Ovary (tissue), 9 donors: Measurements from ENCODE around the gene GRIK1. TPM values are rescaled to one million over a fixed set of nuclear protein-coding genes. Genes with fewer than 3 reads are reported as not detected.

ENCODE experiments used
- DNase-seq, 5 donors: peaks; one replicate each; pipeline ENCODE4 v3.0.0-alpha.2; 2019 to 2020
- H3K27ac ChIP-seq, 2 donors: fragments of 200-600 bp; one replicate each; pipeline versions ENCODE4 v1.5.1 to v1.8.0; 2019 to 2022
- H3K27me3 ChIP-seq: fragments of 200-600 bp; one replicate; pipeline ENCODE4 v1.8.0; 2022
- H3K36me3 ChIP-seq: fragments of 200-600 bp; sonication (generic); one replicate; pipeline ENCODE4 v1.5.1; 2019
- H3K4me1 ChIP-seq: one replicate; pipeline ENCODE4 v1.8.1; 2013; ENCODE audit warnings: mild to moderate bottlenecking, moderate library complexity; ENCODE audit not compliant: insufficient read depth
- H3K4me3 ChIP-seq: fragments of 200-600 bp; sonication (generic); one replicate; pipeline ENCODE4 v1.5.1; 2017
- H3K9me3 ChIP-seq, 2 donors: fragments of 200-600 bp in 1 of 2; sonication (generic) in 1 of 2; one replicate each; pipeline versions ENCODE4 v1.5.1 to v1.8.1; 2013 to 2019; ENCODE audit warnings: mild to moderate bottlenecking in 1 of 2, moderate library complexity in 1 of 2
- CTCF ChIP-seq, 3 donors: fragments of 450-650 bp in 2 of 3; fragments of 200-600 bp in 1 of 3; IDR thresholded peaks; one replicate each; pipeline versions ENCODE4 v1.5.1 to v1.8.0; 2016 to 2022; ENCODE audit warnings: antibody characterized with exemption in 3 of 3, mild to moderate bottlenecking in 1 of 3
- EP300 ChIP-seq: sonication (generic); formaldehyde crosslinking; IDR thresholded peaks from one replicate; pipeline ENCODE4 v1.6.1; 2017; ENCODE audit warnings: antibody characterized with exemption
- POLR2A ChIP-seq: fragments of 450-650 bp; IDR thresholded peaks from one replicate; pipeline ENCODE4 v1.6.1; 2017; ENCODE audit warnings: antibody characterized with exemption, mild to moderate bottlenecking, moderate library complexity
- WGBS, 3 donors: extraction: QIAGEN DNeasy Blood & Tissue Kit in 1 of 3; methylation state at CpG; one replicate each; pipeline versions ENCODE4 v1.1.5 to v1.1.7; 2013 to 2017; 5-methylcytosine and 5-hydroxymethylcytosine counted together
- intact Hi-C, 4 donors: fragments of 100-400 bp; cut with DNase I; formaldehyde crosslinking; loops; one replicate each; pipeline versions ENCODE4 v1.11.0 to v1.15.1; 2022 to 2023
- polyA plus RNA-seq, 2 donors: library from polyadenylated mRNA; stranded (reverse); fragments of 200-250 nt in 1 of 2; fragments of 350-450 nt in 1 of 2; fragmentation: Illumina TruSeq in 1 of 2; extraction: RNeasy Lipid Tissue Mini Kit (QIAGEN cat#74804) in 1 of 2; gene quantifications; one replicate each; pipeline ENCODE4 v1.2.3, GENCODE V29; 2013 to 2014
- total RNA-seq, 7 donors: library from RNA; depleted of rRNA in 2 of 7; stranded (reverse); fragments of >200 nt in 2 of 7; fragmentation: NEBNext Ultra II Directional in 3 of 7; extraction: Animal tissue kit (Norgen Biotek cat#: 25700) in 3 of 7; gene quantifications; one replicate each; pipeline versions ENCODE4 v1.1.0 to v1.2.4, GENCODE V29; 2016 to 2023
- donor health status: DM: no; HTN: no; CAD: no; lungs with moderate emphysema.
- donor health status: DM: no; HTN: no; CAD: no.
- donor health status: Bipolar disorder and iron deficiency.
- donor health status: DM: yes; HTN: yes; CAD: no.
- donor health status: DM: no; HTN: no; CAD: no.
- donor health status: DM: yes; HTN: yes; CAD: no.

GRIK1 gene
- total and polyA plus RNA-seq, 9 donors, result 0.15 to 1.3 (median 0.34) TPM; not detected in 4

GRCh38 chr21:29953690-29954089 lies 13.9 kb upstream of the GRIK1 start:
- no peak for TF ChIP-seq EP300
- Histone ChIP-seq H3K9me3 (no peaks in the 10 kb centered on the region), H3K36me3 (no peaks in the 10 kb centered on the region), H3K27ac (no peak overlapping the region), H3K4me3 (no peak overlapping the region), H3K4me1 (no peaks in the 10 kb centered on the region), H3K27me3 (no peaks in the 10 kb centered on the region)
- no peak for DNase-seq
- 91 to 93% (median 91%) methylated on average over 2 of the region's 2 CpGs for WGBS, 3 donors
- intact Hi-C loops, result no loop called here

GRCh38 chr21:29953072-29953471 lies 13.3 kb upstream of the GRIK1 start:
- no peak overlapping the region for H3K27ac ChIP-seq
- TF ChIP-seq EP300 (no peak), POLR2A (no peak), CTCF (IDR thresholded peaks at IDR 0.05) (no peak)
- H3K9me3 ChIP-seq, result no peaks in the 10 kb centered on the region
- DNase-seq, result no peak
- no peaks in the 10 kb centered on the region for H3K4me1 ChIP-seq
- H3K4me3 ChIP-seq, result no peak overlapping the region
- no peaks in the 10 kb centered on the region for H3K36me3 ChIP-seq
- H3K27me3 ChIP-seq, result no peaks in the 10 kb centered on the region
- WGBS, 3 donors, result 9 to 31% (median 27%) methylated on average over 4 of the region's 4 CpGs
- intact Hi-C loops, result no loop called here

- H3K27me3 ChIP-seq, result no peaks in the 10 kb centered on the region
- intact Hi-C loops, result no loop called here
- no peaks in the 10 kb centered on the region for H3K9me3 ChIP-seq
- TF ChIP-seq CTCF (IDR thresholded peaks at IDR 0.05), result no peak
- no peaks in the 10 kb centered on the region for H3K36me3 ChIP-seq
- H3K27ac ChIP-seq, result no peak overlapping the region
- no peak for DNase-seq
- H3K4me3 ChIP-seq, result no peak overlapping the region
- no peaks in the 10 kb centered on the region for H3K4me1 ChIP-seq
Observed at GRCh38 chr21:29951911-29952310, 12.1 kb upstream of the GRIK1 start.

- H3K4me3 ChIP-seq, result no peak overlapping the region
- intact Hi-C loops, result no loop called here
- 88 to 91% (median 90%) methylated on average over 1 of the region's 1 CpG for WGBS, 3 donors
- no peak overlapping the region for H3K27ac ChIP-seq
- H3K9me3 ChIP-seq, result no peaks in the 10 kb centered on the region
- TF ChIP-seq EP300 (no peak), POLR2A (no peak), CTCF (IDR thresholded peaks at IDR 0.05) (no peak)
- no peaks in the 10 kb centered on the region for H3K4me1 ChIP-seq
- no peak for DNase-seq
- no peaks in the 10 kb centered on the region for H3K36me3 ChIP-seq
- H3K27me3 ChIP-seq, result no peaks in the 10 kb centered on the region
Observed at GRCh38 chr21:29949991-29950390, 10.2 kb upstream of the GRIK1 start.

GRCh38 chr21:29947119-29947518 lies 7.3 kb upstream of the GRIK1 start:
- no peaks in the 10 kb centered on the region for H3K36me3 ChIP-seq
- intact Hi-C loops, result no loop called here
- H3K4me1 ChIP-seq, result no peaks in the 10 kb centered on the region
- DNase-seq, result no peak
- H3K27ac ChIP-seq, result no peak overlapping the region
- no peaks in the 10 kb centered on the region for H3K9me3 ChIP-seq
- no peak for TF ChIP-seq CTCF (IDR thresholded peaks at IDR 0.05)
- no peak for TF ChIP-seq EP300
- TF ChIP-seq POLR2A, result no peak
- H3K27me3 ChIP-seq, result no peaks in the 10 kb centered on the region
- 63 to 72% (median 68%) methylated on average over 9 of the region's 9 CpGs for WGBS, 3 donors
- no peak overlapping the region for H3K4me3 ChIP-seq
